ENCODE results near the gene NDST1.

GRCh38 chr5:150512368-150512747, 4.4 kb downstream of the NDST1 start:
- TF ChIP-seq CTCF (IDR thresholded peaks at IDR 0.05) (no peak), POLR2A (IDR thresholded peaks at IDR 0.05) (no peak)
